ENCODE measurements around the gene ANKRD13A.

Gene ANKRD13A

GRCh38 chr12:110023059-110023980 is 24.1 kb downstream of the ANKRD13A start:
- peak; percentile 64 for DNase-seq (ENCODE audit: low read depth)
- in situ Hi-C loops (cut with HindIII; ENCODE audit: low sequenced_read_pairs) = no loop called here
- no peak overlapping the region for H3K4me3 ChIP-seq (ENCODE audit: low read depth, low read length)
- TF ChIP-seq CTCF (IDR thresholded peaks at IDR 0.05; ENCODE audit: low read depth, low read length, missing control alignments) = no peak

GRCh38 chr12:110024051-110024450 is 24.8 kb downstream of the ANKRD13A start:
- no peak for DNase-seq (ENCODE audit: low read depth)
- H3K4me3 ChIP-seq (ENCODE audit: low read depth, low read length) = no peak overlapping the region
- in situ Hi-C loops (cut with HindIII; ENCODE audit: low sequenced_read_pairs) = no loop called here
- TF ChIP-seq CTCF (IDR thresholded peaks at IDR 0.05; ENCODE audit: low read depth, low read length, missing control alignments) = no peak

GRCh38 chr12:110028323-110028722 is 29.1 kb downstream of the ANKRD13A start:
- H3K4me3 ChIP-seq (ENCODE audit: low read depth, low read length) = no peak overlapping the region

GRCh38 chr12:110029290-110029815 is 30.1 kb downstream of the ANKRD13A start:
- DNase-seq (ENCODE audit: low read depth) = no peak
- in situ Hi-C loops (cut with HindIII; ENCODE audit: low sequenced_read_pairs) = no loop called here
- no peak for TF ChIP-seq CTCF (IDR thresholded peaks at IDR 0.05; ENCODE audit: low read depth, low read length, missing control alignments)
- no peak overlapping the region for H3K4me3 ChIP-seq (ENCODE audit: low read depth, low read length)

More at GRCh38 chr12:110028323-110028722, 29.1 kb downstream of the ANKRD13A start:
- DNase-seq (ENCODE audit: low read depth) = peak; percentile 24
- no peak for TF ChIP-seq CTCF (IDR thresholded peaks at IDR 0.05; ENCODE audit: low read depth, low read length, missing control alignments)
- in situ Hi-C loops (cut with HindIII; ENCODE audit: low sequenced_read_pairs) = no loop called here

- DNase-seq (ENCODE audit: low read depth) = no peak
- TF ChIP-seq CTCF (IDR thresholded peaks at IDR 0.05; ENCODE audit: low read depth, low read length, missing control alignments) = no peak
- in situ Hi-C loops (cut with HindIII; ENCODE audit: low sequenced_read_pairs) = loop anchor here (5.0 kb wide), 1 partner anchor 72 kb away; no protein-coding TSS in a partner anchor
- H3K4me3 ChIP-seq (ENCODE audit: low read depth, low read length) = no peak overlapping the region
Measured at GRCh38 chr12:110033888-110034287, 34.7 kb downstream of the ANKRD13A start.

- in situ Hi-C loops (cut with HindIII; ENCODE audit: low sequenced_read_pairs) = no loop called here
- no peak for TF ChIP-seq CTCF (IDR thresholded peaks at IDR 0.05; ENCODE audit: low read depth, low read length, missing control alignments)
- DNase-seq (ENCODE audit: low read depth) = no peak
- H3K4me3 ChIP-seq (ENCODE audit: low read depth, low read length) = no peak overlapping the region
Measured at GRCh38 chr12:110035534-110036104, 36.4 kb downstream of the ANKRD13A start.
